HepG2 (cell line): ENCODE results near the gene CNOT10. TPM values are rescaled to one million over a fixed set of nuclear protein-coding genes. Genes with fewer than 3 reads are reported as not detected.

ENCODE experiments used
- CCAR2 ChIP-seq: fragments of 200-400 bp; formaldehyde crosslinking; optimal IDR thresholded peaks from 2 replicates; pipeline ENCODE3; 2018; ENCODE audit warnings: low read depth, mild to moderate bottlenecking, low read length, moderate library complexity
- HOXA7 ChIP-seq: sonication (generic); formaldehyde crosslinking; IDR thresholded peaks from 2 replicates; pipeline ENCODE4 v1.8.1; 2022; ENCODE audit warnings: mild to moderate bottlenecking, missing genetic modification reagents, moderate library complexity
- IKZF1 ChIP-seq: fragments of 450-650 bp; IDR thresholded peaks from 2 replicates; pipeline ENCODE4 v1.7.1; 2016
- KDM3A ChIP-seq: IDR thresholded peaks from 2 replicates; pipeline ENCODE4 v1.6.1; 2018; ENCODE audit warnings: low read depth, missing compliant biosample characterization
- MNT ChIP-seq: fragments of 450-650 bp; IDR thresholded peaks from 2 replicates; pipeline ENCODE4 v1.6.1; 2016
- THRA ChIP-seq: sonication (generic); formaldehyde crosslinking; IDR thresholded peaks from 2 replicates; pipeline ENCODE4 v1.4.0; 2020; ENCODE audit warnings: missing genetic modification reagents, borderline replicate concordance
- ZBTB39 ChIP-seq: sonication (generic); formaldehyde crosslinking; IDR thresholded peaks from 2 replicates; pipeline ENCODE4 v1.5.0; 2020; ENCODE audit warnings: missing genetic modification reagents
- ZNF431 ChIP-seq: sonication (generic); formaldehyde crosslinking; IDR thresholded peaks from 2 replicates; pipeline ENCODE4 v1.9.0; 2022; ENCODE audit warnings: missing genetic modification reagents, low read depth, mild to moderate bottlenecking, borderline replicate concordance
- ZNF570 ChIP-seq: sonication (generic); formaldehyde crosslinking; IDR thresholded peaks from 2 replicates; pipeline ENCODE4 v1.4.0; 2020; ENCODE audit warnings: mild to moderate bottlenecking, missing genetic modification reagents, borderline replicate concordance
- polyA plus RNA-seq, 8 experiments: library from polyadenylated mRNA; depleted of rRNA in 3 of 8; stranded (reverse) in 7 of 8; unstranded in 1 of 8; fragments of >200 nt; fragmentation: Illumina TruSeq in 4 of 8; extraction: Trizol in 4 of 8; gene quantifications; 2 replicates each; pipeline versions ENCODE4 v1.2.1 to v1.2.3, GENCODE V29; 2011 to 2016; ENCODE audit warnings: low read depth in 4 of 8, missing spikeins in 1 of 8, mixed read lengths in 1 of 8; ENCODE audit not compliant: insufficient read depth in 1 of 8
- total RNA-seq, 5 experiments: library from RNA; depleted of rRNA; stranded (reverse); fragments of >200 nt; fragmentation: Illumina TruSeq; extraction: Trizol; gene quantifications; 2 replicates each; pipeline ENCODE4 v1.2.3, GENCODE V29; 2016; ENCODE audit warnings: low read depth in 1 of 5
- TF ChIP-seq, protein P1 (sequence below): sonication (generic); formaldehyde crosslinking; IDR thresholded peaks from 2 replicates; pipeline ENCODE4 v1.9.0; 2022; ENCODE audit warnings: missing genetic modification reagents, mild to moderate bottlenecking, borderline replicate concordance
- TF ChIP-seq, protein P2 (sequence below): fragments of 450-650 bp; IDR thresholded peaks from 2 replicates; pipeline ENCODE4 v1.6.1; 2017
- TF ChIP-seq, protein P3 (sequence below): sonication (generic); formaldehyde crosslinking; IDR thresholded peaks from 2 replicates; pipeline ENCODE4 v1.8.1; 2022; ENCODE audit warnings: low read depth, mild to moderate bottlenecking, missing genetic modification reagents
- TF ChIP-seq, protein P4 (sequence below): sonication (generic); formaldehyde crosslinking; IDR thresholded peaks from 2 replicates; pipeline ENCODE4 v1.4.0; 2020; ENCODE audit warnings: missing genetic modification reagents, borderline replicate concordance

Gene CNOT10
- total and polyA plus RNA-seq, 2 of the 13 experiments (the other 11 are each of a cell fraction or from before 2014, with no cell fraction given), result 21.2 to 34.1 TPM

DNA sequence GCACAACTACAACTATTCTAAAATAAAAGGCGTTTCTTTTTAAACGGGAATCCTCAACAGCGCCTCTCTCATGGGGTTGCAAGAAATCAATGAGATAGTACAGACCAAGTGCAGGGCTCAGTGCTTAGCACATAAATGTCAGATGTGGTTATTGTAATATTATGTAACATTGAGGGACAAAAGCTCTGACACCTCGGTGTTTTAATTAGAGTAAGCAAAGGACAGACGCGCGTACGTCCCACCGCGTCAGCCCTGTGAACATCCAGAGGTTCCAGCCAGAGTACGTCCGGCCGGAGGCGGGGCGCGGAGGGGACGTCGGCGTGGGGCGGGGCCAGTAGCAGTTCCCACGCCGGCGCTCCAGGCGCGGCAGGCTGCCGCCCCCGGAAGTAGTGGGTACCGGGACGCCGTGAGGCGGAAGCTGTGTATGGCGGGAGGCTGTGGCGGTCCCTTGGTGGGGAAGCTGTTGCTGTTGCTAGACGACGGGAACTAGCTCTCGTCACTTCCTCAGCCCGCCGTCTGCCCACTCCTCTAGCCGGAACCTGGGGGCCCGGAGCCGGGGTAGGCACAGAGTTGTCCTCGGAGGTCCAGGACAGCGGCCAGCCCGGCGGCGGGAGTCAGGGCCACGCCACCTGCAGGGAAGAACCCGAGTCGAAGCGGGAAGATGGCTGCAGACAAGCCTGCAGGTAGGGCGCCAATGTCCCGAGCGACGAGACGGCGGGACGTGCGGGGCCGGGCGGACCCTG is at the start of gene CNOT10 (continued):
- peak; percentile 60 for TF ChIP-seq MNT
- TF ChIP-seq, protein P1, sequence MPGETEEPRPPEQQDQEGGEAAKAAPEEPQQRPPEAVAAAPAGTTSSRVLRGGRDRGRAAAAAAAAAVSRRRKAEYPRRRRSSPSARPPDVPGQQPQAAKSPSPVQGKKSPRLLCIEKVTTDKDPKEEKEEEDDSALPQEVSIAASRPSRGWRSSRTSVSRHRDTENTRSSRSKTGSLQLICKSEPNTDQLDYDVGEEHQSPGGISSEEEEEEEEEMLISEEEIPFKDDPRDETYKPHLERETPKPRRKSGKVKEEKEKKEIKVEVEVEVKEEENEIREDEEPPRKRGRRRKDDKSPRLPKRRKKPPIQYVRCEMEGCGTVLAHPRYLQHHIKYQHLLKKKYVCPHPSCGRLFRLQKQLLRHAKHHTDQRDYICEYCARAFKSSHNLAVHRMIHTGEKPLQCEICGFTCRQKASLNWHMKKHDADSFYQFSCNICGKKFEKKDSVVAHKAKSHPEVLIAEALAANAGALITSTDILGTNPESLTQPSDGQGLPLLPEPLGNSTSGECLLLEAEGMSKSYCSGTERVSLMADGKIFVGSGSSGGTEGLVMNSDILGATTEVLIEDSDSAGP (CRISPR knock-in tag), result peak; percentile 90; the same call in 1 of the 2 replicates
- TF ChIP-seq, protein P2, sequence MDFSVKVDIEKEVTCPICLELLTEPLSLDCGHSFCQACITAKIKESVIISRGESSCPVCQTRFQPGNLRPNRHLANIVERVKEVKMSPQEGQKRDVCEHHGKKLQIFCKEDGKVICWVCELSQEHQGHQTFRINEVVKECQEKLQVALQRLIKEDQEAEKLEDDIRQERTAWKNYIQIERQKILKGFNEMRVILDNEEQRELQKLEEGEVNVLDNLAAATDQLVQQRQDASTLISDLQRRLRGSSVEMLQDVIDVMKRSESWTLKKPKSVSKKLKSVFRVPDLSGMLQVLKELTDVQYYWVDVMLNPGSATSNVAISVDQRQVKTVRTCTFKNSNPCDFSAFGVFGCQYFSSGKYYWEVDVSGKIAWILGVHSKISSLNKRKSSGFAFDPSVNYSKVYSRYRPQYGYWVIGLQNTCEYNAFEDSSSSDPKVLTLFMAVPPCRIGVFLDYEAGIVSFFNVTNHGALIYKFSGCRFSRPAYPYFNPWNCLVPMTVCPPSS, result no peak
- TF ChIP-seq ZNF570 (CRISPR knock-in tag), result no peak
- TF ChIP-seq, protein P3, sequence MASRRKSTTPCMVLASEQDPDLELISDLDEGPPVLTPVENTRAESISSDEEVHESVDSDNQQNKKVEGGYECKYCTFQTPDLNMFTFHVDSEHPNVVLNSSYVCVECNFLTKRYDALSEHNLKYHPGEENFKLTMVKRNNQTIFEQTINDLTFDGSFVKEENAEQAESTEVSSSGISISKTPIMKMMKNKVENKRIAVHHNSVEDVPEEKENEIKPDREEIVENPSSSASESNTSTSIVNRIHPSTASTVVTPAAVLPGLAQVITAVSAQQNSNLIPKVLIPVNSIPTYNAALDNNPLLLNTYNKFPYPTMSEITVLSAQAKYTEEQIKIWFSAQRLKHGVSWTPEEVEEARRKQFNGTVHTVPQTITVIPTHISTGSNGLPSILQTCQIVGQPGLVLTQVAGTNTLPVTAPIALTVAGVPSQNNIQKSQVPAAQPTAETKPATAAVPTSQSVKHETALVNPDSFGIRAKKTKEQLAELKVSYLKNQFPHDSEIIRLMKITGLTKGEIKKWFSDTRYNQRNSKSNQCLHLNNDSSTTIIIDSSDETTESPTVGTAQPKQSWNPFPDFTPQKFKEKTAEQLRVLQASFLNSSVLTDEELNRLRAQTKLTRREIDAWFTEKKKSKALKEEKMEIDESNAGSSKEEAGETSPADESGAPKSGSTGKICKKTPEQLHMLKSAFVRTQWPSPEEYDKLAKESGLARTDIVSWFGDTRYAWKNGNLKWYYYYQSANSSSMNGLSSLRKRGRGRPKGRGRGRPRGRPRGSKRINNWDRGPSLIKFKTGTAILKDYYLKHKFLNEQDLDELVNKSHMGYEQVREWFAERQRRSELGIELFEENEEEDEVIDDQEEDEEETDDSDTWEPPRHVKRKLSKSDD (CRISPR knock-in tag), result no peak; the same call in 1 of the 2 replicates
- TF ChIP-seq KDM3A (CRISPR knock-in tag), result no peak; the same call in 1 of the 2 replicates
- no peak for TF ChIP-seq HOXA7
- TF ChIP-seq CCAR2, result no peak
- TF ChIP-seq, protein P4, sequence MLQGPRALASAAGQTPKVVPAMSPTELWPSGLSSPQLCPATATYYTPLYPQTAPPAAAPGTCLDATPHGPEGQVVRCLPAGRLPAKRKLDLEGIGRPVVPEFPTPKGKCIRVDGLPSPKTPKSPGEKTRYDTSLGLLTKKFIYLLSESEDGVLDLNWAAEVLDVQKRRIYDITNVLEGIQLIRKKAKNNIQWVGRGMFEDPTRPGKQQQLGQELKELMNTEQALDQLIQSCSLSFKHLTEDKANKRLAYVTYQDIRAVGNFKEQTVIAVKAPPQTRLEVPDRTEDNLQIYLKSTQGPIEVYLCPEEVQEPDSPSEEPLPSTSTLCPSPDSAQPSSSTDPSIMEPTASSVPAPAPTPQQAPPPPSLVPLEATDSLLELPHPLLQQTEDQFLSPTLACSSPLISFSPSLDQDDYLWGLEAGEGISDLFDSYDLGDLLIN (CRISPR knock-in tag), result no peak; the same call in 1 of the 2 replicates
- TF ChIP-seq IKZF1, result no peak
- no peak for TF ChIP-seq THRA (CRISPR knock-in tag)
- TF ChIP-seq ZBTB39 (CRISPR knock-in tag), result no peak
- TF ChIP-seq ZNF431 (CRISPR knock-in tag), result no peak
